Osteoblast (primary cell): ENCODE results near the gene ARHGAP18. TPM values are rescaled to one million over a fixed set of nuclear protein-coding genes. Genes with fewer than 3 reads are reported as not detected.

Experiments
- DNase-seq: peaks from one replicate; pipeline ENCODE4 v3.0.0; 2011; ENCODE audit warnings: low spot score, mixed read lengths; ENCODE audit not compliant: insufficient read length; ENCODE audit errors: missing footprints
- H2AFZ ChIP-seq: 2 replicates; pipeline ENCODE4 v1.6.0; 2011; ENCODE audit warnings: mild to moderate bottlenecking, low read length
- H3K27ac ChIP-seq: 2 replicates; pipeline ENCODE4 v1.5.1; 2011; ENCODE audit warnings: mild to moderate bottlenecking, low read depth, low read length, moderate library complexity
- H3K27me3 ChIP-seq: 2 replicates; pipeline ENCODE4 v1.6.0; 2012; ENCODE audit warnings: mild to moderate bottlenecking, control low read depth, inconsistent platforms, low read length, moderate library complexity; ENCODE audit not compliant: insufficient read depth
- H3K36me3 ChIP-seq: 2 replicates; pipeline ENCODE4 v1.5.1; 2011; ENCODE audit warnings: mild to moderate bottlenecking, low read length, control low read depth, moderate library complexity; ENCODE audit not compliant: insufficient read depth
- H3K4me1 ChIP-seq: 2 replicates; pipeline ENCODE4 v1.5.1; 2011; ENCODE audit warnings: mild to moderate bottlenecking, low read length, control low read depth, moderate library complexity; ENCODE audit not compliant: insufficient read depth
- H3K4me2 ChIP-seq: 2 replicates; pipeline ENCODE4 v1.6.0; 2011; ENCODE audit warnings: mild to moderate bottlenecking, low read length; ENCODE audit not compliant: insufficient read depth
- H3K4me3 ChIP-seq: fragments of 200-600 bp; sonication (generic); 3 replicates; pipeline ENCODE4 v1.5.1; 2012; ENCODE audit warnings: mild to moderate bottlenecking, low read length, inconsistent platforms; ENCODE audit not compliant: insufficient read depth
- H3K79me2 ChIP-seq: 2 replicates; pipeline ENCODE4 v1.6.0; 2012; ENCODE audit warnings: mild to moderate bottlenecking, low read length, control low read depth, inconsistent platforms; ENCODE audit not compliant: insufficient read depth
- H3K9me3 ChIP-seq: 2 replicates; pipeline ENCODE4 v1.5.1; 2011; ENCODE audit warnings: low read depth, low read length, control low read depth
- H4K20me1 ChIP-seq: 2 replicates; pipeline ENCODE4 v1.6.0; 2012; ENCODE audit warnings: mild to moderate bottlenecking, low read length, control low read depth; ENCODE audit not compliant: insufficient read depth
- total RNA-seq: library from RNA; depleted of rRNA; stranded (reverse); fragments of >200 nt; gene quantifications from 2 replicates; pipeline ENCODE4 v1.2.3, GENCODE V29; 2012
- TF ChIP-seq, protein P1 (sequence below): IDR thresholded peaks from 2 replicates; pipeline ENCODE4 v1.5.1; 2011; ENCODE audit warnings: mild to moderate bottlenecking, low read depth, low read length, moderate library complexity; ENCODE audit errors: extremely low read depth

ARHGAP18 gene
- total RNA-seq, 1 donor = 21.0 TPM

GRCh38 chr6:129694036-129694435 is 15.9 kb downstream of the ARHGAP18 start:
- Histone ChIP-seq H3K9me3 (no peaks in the 10 kb centered on the region), H3K79me2 (peaks cover 99% of the 10 kb centered on the region), H3K4me3 (no peak overlapping the region), H3K4me2 (no peak overlapping the region), H3K27me3 (no peaks in the 10 kb centered on the region), H2AFZ (no peak overlapping the region), H3K4me1 (peaks cover 38% of the 10 kb centered on the region), H3K36me3 (peaks cover 9% of the 10 kb centered on the region), H4K20me1 (no peaks in the 10 kb centered on the region), H3K27ac (peak overlapping the region; percentile 16)
- TF ChIP-seq, protein P1, sequence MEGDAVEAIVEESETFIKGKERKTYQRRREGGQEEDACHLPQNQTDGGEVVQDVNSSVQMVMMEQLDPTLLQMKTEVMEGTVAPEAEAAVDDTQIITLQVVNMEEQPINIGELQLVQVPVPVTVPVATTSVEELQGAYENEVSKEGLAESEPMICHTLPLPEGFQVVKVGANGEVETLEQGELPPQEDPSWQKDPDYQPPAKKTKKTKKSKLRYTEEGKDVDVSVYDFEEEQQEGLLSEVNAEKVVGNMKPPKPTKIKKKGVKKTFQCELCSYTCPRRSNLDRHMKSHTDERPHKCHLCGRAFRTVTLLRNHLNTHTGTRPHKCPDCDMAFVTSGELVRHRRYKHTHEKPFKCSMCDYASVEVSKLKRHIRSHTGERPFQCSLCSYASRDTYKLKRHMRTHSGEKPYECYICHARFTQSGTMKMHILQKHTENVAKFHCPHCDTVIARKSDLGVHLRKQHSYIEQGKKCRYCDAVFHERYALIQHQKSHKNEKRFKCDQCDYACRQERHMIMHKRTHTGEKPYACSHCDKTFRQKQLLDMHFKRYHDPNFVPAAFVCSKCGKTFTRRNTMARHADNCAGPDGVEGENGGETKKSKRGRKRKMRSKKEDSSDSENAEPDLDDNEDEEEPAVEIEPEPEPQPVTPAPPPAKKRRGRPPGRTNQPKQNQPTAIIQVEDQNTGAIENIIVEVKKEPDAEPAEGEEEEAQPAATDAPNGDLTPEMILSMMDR = no peak
- no peak for DNase-seq

GRCh38 chr6:129692467-129692866 is 17.5 kb downstream of the ARHGAP18 start:
- H3K36me3 ChIP-seq = peaks cover 9% of the 10 kb centered on the region
- H3K4me3 ChIP-seq = no peak overlapping the region
- no peaks in the 10 kb centered on the region for H4K20me1 ChIP-seq
- H3K79me2 ChIP-seq = peaks cover 99% of the 10 kb centered on the region
- H3K9me3 ChIP-seq = no peaks in the 10 kb centered on the region
- no peak overlapping the region for H2AFZ ChIP-seq
- no peak for DNase-seq
- no peaks in the 10 kb centered on the region for H3K27me3 ChIP-seq
- H3K27ac ChIP-seq = peak overlapping the region; percentile 16
- H3K4me1 ChIP-seq = peaks cover 39% of the 10 kb centered on the region
- no peak overlapping the region for H3K4me2 ChIP-seq
- TF ChIP-seq, protein P1 = no peak

GRCh38 chr6:129691709-129692108 is 18.3 kb downstream of the ARHGAP18 start:
- TF ChIP-seq, protein P1 = no peak
- no peak overlapping the region for H3K27ac ChIP-seq
- no peak for DNase-seq
- no peak overlapping the region for H3K4me2 ChIP-seq
- peaks cover 40% of the 10 kb centered on the region for H3K4me1 ChIP-seq
- H2AFZ ChIP-seq = no peak overlapping the region
- H4K20me1 ChIP-seq = no peaks in the 10 kb centered on the region
- no peak overlapping the region for H3K4me3 ChIP-seq
- H3K27me3 ChIP-seq = no peaks in the 10 kb centered on the region
- peaks cover 94% of the 10 kb centered on the region for H3K79me2 ChIP-seq
- no peaks in the 10 kb centered on the region for H3K9me3 ChIP-seq
- peaks cover 2% of the 10 kb centered on the region for H3K36me3 ChIP-seq

DNA sequence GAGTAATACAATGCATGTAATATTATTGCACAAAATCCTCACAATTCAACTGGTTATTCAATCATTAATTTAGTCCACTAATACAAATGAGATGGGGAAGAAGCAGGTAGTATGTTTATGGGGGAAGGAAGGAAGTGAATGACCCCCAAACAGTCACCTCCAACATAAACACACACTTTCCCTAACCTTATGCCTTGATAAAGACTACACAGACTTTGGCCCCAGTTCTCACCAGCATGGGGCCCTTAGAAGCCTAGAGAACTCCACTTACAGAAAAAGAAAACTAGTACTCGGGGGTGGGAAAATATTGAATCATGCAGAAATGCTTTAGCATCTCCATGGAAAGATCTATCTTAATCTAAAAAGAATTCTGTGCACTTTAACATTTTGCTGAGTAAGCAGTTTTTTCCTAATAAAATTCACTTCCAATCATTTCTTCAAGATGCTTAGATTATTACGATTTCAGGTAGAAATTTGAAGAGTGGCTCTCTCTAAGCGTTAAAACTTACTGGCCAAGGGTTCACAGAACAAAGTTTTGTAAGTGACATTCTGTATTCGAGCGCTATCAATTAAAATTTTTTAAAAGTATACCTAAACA is 18.8 kb downstream of the ARHGAP18 start:
- Histone ChIP-seq H3K36me3 (no peaks in the 10 kb centered on the region), H3K4me3 (no peak overlapping the region), H3K27me3 (no peaks in the 10 kb centered on the region), H3K27ac (peak overlapping the region; percentile 3), H2AFZ (no peak overlapping the region), H3K4me1 (peaks cover 42% of the 10 kb centered on the region), H3K9me3 (no peaks in the 10 kb centered on the region), H3K79me2 (peaks cover 93% of the 10 kb centered on the region), H4K20me1 (no peaks in the 10 kb centered on the region), H3K4me2 (no peak overlapping the region)
- TF ChIP-seq, protein P1 = no peak
- DNase-seq = no peak
